CD4-positive, alpha-beta T cell treated with Interferon gamma for 1 hour (primary cell): ENCODE measurements around the gene FOXP1.

Experiments
- DNase-seq: peaks from one replicate; pipeline ENCODE4 v3.0.0-alpha.2; 2020

Gene FOXP1

DNA sequence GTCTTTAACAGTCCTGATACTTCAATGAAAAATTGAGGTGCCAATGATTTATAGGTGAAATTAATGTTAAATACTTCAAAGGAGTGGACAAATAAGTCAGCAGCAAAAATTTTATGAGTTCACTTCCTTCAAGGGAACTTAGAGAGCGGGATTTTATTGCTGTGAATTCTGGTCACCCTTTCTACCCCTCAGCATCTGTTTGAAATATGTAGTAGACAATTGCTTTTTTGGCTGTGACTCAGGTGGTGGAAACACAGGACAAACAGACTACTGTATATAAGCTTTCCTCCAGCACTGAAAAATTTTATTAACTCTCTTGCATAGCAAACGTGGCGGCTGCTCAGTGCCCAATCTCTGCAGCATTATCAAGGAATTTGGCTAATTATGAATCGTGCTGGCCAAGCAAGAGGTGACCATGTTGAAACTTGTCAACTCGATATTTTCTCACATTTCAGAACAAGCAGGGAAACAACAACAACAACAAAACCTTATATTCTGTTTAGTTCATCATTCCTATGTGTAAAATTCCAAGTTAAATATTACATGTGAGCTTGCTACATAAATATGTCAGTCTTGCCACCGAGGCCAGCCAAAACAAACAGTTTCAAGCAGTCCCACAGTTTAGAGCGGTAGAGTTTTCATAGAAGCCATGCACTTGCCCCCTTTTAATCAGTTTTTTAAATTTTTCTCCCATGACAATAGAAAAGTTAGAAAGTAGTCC lies 420.2 kb downstream of the FOXP1 start:
- DNase-seq = no peak

DNA sequence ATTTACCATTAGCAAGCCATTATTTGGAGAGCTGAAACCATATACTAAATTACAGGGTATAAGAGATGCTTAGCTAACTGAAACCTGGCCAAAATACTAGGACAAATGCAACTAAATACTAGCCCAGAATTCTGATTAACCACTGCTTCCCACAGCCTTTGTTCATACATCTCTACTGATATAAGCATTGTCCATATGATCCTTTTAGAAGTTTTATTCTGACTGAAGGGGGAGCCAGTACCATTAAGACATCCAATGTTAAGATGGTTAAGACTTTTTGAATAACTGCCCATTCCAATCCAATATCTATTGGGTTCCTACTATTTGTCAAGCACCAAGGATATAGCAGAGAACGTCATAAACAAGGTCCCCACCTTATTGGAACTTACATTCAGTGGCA lies 421.3 kb downstream of the FOXP1 start:
- DNase-seq = no peak

GRCh38 chr3:71160785-71161546 lies 422.6 kb downstream of the FOXP1 start:
- DNase-seq = no peak

- no peak for DNase-seq
Measured at GRCh38 chr3:71156062-71156665, 427.4 kb downstream of the FOXP1 start.

DNA sequence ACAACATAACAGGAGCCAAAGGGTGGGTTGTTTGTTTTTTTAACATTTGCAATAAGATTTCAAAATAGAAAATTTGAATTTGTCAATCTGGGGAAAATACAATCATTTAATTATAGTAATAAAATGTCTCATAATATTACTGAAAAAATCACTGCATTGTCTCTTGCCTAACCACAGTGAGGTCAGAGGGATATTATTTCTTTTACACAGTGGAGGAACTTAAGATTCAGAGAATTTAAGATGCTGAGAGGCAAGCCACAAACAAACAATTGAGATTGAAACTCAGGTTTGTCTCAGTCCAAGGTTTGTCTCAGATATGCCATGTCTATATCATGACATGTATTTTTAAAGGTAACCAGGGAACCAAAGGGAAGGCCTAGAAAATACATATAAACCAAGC lies 428.7 kb downstream of the FOXP1 start:
- DNase-seq = no peak

GRCh38 chr3:71153713-71154112 lies 429.8 kb downstream of the FOXP1 start:
- DNase-seq = no peak

GRCh38 chr3:71152892-71153265 lies 430.6 kb downstream of the FOXP1 start:
- DNase-seq = no peak

- no peak for DNase-seq
Measured at GRCh38 chr3:71152039-71152891, 431.3 kb downstream of the FOXP1 start.

DNA sequence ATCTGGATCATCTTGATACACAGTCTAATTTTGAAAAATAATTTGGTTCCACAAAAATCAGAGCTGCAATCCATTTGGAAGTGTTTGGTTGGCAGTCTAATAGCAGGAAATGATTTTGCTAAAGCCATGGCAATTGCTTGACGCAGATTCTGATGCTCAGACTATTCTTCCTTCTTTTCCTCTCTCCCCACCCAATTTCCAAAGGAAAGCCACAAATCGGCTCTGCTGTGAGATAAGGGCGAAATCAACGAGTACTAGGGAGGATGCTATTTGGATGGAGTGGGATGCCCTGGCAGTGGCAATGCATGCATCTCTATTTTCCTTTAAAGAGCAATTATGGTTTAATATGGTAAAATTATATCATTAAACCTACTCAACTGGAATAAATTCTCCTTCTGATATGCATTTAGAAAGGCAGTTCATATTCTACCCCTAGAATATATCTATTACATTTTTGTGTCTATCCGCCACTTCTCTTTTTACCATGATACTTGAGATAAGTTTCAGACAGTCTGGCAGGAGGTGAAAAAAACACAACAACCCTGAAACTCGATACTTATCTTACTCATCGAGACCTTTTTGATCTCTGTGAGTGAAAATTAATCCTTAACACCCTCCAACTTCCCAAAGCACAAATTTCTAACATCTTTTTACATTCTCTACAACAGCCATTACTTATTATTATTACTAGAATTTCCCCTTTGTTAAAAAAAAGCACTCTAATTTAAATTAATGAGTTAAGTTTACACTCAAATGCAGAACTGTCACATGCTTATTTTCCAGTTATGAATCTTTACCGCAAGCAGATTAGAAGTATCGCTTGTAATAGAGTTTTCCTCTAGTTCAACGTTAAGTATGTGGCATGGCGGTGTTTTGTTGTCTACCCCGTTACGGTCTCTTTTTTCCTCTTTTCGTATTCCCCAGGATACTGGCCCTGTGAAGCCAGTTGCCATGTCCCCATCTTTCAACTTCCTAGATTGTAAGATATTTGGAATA lies 433.3 kb downstream of the FOXP1 start:
- no peak for DNase-seq

DNA sequence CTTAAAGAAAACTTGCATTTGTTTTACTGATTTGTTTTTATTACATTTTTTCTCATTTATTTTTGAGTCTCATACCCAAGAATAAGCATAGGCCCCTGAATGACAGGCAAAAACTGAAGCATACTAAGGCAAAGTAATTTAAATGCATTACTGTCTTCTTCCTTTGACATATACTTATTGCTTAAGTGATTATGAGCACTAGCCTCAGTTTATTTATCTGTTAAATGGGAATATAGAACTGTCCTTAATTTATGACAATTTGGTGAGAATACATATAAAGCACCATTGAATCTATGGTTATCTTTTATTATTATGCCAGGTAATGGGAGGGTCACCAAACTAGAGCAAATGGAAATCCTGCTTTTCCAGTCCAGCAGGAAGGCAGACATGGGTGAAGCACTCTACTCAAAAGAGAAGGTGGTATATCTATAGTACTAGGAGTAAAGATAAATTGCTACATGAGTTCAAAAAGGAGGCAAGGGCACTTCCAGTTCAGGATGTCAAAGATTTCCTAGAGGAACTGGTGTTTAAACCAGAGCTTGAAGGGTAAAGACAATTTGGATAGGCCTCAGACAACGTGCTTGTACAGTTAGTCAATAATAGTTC lies 435.0 kb downstream of the FOXP1 start:
- no peak for DNase-seq

DNA sequence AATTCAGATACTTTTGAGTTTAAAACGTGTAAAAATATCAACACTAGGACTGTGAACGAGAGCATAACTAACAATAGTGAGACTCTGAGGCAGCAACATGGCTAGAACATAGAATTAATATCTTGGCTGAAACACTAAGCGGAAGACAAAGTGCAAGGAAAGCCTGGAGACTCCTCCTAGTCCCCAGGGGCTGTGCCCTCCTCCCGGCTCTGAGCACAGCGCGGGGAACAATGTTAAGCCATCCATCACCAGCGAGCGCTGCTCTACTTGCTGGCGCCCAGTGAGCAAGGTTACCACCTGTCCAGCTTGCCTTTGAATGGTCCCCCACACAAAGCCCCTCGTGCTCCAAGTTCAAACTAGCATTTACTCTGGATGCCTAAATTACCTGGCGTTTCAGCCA lies 436.9 kb downstream of the FOXP1 start:
- DNase-seq = no peak

DNA sequence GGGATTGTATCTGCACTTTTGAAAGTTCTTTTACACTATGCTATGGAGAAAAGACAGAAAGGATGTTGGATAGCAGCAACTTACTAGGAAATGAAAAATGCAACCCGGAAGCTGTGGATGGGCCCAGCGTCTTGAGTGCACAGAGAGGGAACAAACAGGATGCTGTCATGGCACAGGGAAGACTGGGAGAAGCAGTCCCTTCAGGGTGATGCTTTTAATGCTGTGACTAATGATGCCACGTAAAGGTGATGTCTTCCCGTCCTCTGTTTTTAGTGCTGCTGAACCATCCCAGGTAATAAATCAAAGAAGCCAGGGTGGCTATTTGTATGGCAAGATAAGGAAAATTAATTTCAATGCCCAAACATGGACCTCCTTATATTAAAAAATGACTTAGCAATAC lies 437.6 kb downstream of the FOXP1 start:
- no peak for DNase-seq

DNA sequence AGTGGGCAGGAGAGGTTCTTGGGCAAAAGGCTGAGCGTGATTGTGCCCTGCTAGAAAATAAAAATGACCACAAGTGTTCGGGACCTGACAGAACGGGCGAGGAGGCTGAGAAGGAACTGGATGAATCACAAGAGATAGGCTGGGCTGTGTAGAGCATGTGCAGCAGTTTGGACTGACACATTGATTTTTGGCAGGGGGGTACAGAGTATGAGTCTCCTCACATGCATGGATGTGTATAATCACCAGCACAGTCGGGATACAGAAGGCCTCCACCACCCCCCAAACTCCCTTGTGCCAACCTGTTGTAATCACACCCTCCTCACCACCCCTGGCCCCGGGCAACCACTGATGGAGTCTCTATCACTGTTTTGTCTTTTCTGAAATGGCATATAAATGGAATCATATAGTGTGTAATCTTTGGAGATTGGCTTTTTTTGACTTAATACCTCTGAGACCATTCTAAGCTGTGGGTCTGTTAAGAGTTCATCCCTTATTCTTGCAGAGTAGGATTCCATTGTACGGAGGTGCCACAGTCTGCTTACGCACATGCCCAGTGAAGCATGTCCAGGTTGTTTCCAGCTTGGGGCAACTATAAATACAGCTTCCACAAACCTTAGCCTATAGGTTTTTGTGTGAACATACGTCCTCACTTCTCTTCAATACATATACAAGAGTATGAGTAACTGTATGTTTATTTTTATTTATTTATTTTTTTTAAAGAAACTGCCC lies 438.8 kb downstream of the FOXP1 start:
- DNase-seq = no peak

DNA sequence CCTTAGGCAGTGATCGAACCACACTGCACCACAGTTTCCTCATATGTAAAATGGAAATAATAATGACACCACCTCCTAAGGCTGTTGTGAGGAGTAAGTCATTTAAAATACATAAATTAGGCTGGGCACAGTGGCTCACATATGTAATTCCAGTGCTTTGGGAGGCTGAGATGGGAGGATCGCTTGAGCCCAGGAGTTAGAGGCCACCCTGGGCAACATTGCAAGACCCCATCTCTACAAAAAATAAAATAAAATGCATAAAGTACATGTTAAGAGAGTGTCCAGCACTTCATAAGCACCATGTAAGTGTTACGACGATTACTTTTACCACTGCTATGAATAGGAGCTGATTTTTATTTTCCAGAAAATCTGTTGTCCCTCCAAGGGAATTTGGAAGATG lies 440.0 kb downstream of the FOXP1 start:
- DNase-seq = no peak

- no peak for DNase-seq
Measured at GRCh38 chr3:71142441-71143161, 440.9 kb downstream of the FOXP1 start.

DNA sequence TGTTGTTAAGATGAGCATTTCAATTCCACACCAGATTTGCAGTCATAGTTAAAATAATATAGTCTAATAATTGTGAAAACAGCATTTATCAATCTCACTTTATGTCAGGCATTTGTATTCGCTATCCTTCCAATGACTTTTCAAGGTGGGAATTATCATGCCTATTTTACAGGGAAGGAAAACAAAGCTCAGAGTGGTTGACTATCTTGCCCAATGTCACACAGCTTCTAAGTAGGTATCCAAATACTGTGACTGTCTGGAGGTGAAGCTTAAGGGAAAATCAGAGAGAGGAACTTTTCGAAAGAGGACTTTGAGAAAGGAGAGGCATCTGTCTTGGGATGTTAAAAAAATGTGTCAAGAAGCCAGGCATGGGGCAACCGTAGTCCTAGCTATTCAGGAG lies 443.1 kb downstream of the FOXP1 start:
- no peak for DNase-seq

GRCh38 chr3:71139496-71139895 lies 444.0 kb downstream of the FOXP1 start:
- DNase-seq = no peak

DNA sequence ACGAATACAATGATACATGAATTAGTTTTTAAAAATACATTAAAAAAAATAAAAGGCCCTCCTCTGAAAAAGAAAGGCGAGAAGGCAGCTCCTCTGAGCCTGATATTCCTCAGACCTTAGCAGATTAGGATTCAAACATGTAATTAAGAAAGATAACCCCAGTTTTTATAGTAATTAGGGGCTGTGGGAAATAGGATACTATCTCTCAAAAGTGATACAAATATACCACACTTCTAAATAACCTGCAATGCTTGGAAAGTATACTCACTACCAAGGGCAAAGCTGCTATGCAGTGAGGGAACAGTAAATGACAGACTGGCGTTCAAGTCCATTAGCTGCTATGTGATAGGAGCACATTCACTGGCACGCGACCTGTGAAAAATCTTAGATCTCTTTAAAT lies 445.1 kb downstream of the FOXP1 start:
- no peak for DNase-seq

DNA sequence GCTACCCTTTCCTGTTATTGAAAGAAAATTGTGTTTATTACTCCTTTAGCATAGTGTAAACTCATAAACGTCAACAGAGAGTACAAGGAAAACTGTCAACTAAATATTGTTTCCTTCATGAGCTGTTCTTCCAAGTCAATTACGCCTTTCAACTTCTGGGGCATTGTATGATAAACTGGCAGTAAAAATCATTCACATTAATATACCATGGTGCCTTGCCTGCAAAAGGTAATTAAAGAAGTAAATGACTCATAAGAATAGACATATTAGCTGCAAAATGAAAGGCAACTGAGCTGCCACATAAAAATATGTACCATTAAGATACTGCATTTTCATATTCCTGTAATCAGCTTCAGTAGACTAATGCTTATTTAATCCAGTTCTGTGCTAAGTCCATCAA lies 447.3 kb downstream of the FOXP1 start:
- DNase-seq = no peak
